A549 (cell line): ENCODE results near the gene GRID1.

Experiments
- MAFK ChIP-seq: fragments of 450-650 bp; IDR thresholded peaks from 2 replicates; pipeline ENCODE4 v1.6.1; 2014; ENCODE audit not compliant: partially characterized antibody
- TF ChIP-seq, protein P1 (sequence below): fragments of >200 bp; sonication (Bioruptor Twin); formaldehyde crosslinking; IDR thresholded peaks from 3 replicates; pipeline ENCODE4 v1.5.1; 2016

DNA sequence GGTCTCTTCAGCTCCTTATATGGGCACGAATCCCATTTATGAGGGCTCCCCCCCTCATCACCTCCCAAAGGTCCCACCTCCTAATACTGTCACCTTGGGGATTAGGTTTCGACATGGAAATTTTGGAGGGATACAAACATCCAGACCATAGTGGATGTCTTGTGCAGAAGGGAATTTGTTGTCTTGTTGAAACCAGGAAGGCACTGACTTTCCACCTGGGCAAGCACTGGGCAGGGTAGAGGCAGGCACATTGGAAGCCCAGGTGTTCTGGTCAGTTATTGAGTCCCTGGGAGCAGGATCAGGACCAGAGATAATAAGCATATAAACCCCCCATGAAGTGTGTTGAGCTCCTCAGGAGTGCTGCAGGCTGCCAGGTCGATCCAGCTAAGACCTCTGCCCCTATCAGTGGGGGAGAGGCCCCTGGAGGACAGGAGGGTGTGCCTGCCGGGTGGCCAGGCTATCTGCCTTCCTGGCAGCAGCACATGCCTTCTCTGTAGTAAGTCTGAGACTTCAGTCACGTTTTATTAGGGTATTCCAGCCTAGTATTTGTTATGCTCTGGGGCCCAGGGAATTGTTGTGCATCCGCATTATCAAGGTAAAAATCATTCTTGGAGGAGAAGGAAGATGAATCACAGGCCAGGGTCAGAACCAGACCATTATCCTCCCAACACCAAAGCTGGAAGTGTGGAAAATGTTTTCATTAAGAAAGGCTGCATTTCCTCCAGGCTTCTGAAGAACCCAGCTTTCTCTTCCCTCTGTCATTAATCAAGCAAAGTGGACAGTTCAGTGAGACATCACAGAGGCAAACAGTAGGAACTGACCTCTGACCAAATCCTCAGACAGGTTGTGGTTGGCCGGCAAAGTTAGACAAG is 503.1 kb downstream of the GRID1 start:
- TF ChIP-seq, protein P1, sequence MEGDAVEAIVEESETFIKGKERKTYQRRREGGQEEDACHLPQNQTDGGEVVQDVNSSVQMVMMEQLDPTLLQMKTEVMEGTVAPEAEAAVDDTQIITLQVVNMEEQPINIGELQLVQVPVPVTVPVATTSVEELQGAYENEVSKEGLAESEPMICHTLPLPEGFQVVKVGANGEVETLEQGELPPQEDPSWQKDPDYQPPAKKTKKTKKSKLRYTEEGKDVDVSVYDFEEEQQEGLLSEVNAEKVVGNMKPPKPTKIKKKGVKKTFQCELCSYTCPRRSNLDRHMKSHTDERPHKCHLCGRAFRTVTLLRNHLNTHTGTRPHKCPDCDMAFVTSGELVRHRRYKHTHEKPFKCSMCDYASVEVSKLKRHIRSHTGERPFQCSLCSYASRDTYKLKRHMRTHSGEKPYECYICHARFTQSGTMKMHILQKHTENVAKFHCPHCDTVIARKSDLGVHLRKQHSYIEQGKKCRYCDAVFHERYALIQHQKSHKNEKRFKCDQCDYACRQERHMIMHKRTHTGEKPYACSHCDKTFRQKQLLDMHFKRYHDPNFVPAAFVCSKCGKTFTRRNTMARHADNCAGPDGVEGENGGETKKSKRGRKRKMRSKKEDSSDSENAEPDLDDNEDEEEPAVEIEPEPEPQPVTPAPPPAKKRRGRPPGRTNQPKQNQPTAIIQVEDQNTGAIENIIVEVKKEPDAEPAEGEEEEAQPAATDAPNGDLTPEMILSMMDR: no peak
- TF ChIP-seq MAFK: no peak
